Suppressor macrophage treated with lipopolysaccharide for 4 hours (primary cell): ENCODE data around the gene MTNR1A.
"Not testable (repeated sequence)": the region's sequence is repeated elsewhere in the genome, so short reads cannot be mapped to it uniquely, and the experiment has no call there.

Source experiments
- DNase-seq: peaks from one replicate; pipeline ENCODE4 v3.0.0-alpha.2; 2020

The MTNR1A gene

DNA sequence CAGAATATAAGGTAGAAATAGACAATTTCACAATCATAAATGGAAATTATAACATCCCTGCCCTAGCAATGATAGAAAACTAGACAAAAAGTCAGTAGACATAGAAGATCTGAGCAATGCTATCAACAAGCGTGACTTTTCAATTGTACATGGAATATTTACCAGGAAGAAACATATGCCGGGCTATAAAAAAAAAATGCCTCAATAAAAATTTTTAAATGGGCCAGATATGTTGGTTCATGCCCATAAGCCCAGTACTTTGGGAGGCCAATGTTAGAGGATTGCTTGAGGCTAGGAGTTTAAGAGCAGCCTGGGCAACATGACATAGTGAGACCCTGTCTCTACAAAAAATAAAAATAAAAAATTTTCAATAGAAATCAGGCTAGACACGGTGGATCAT, 5.3 kb upstream of the MTNR1A start:
- no peak for DNase-seq

GRCh38 chr4:186557486-186557885, 2.1 kb upstream of the MTNR1A start:
- DNase-seq: no peak

- DNase-seq: no peak
Observed at GRCh38 chr4:186557061-186557460, 1.7 kb upstream of the MTNR1A start.

- DNase-seq: no peak
Observed at GRCh38 chr4:186554539-186554913, 841 bp downstream of the MTNR1A start.

- DNase-seq: no peak
Observed at GRCh38 chr4:186553717-186554116, 1.6 kb downstream of the MTNR1A start.

- DNase-seq: no peak
Observed at GRCh38 chr4:186551849-186552248, 3.5 kb downstream of the MTNR1A start.

- no peak for DNase-seq
Observed at GRCh38 chr4:186545436-186545835, 9.9 kb downstream of the MTNR1A start.

DNA sequence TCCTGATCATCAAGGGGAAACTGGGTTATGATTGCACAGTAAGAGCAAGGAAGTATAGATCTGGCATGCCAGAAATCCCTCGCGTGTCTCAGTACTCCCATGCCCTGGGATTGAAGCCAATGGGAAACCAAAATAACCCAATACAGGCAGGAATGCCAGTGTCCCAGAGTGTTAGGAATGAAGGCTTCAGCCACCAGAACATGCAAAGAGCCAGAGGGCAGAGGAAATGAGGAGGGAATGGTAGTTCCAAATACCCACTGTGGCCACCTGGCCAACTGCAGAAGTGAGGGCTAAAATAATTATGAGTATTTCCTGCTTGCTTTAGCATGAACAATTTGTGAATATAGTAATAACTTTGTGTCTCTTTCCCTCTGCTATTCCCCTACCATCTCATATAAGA, 12.2 kb downstream of the MTNR1A start:
- DNase-seq: no peak

- DNase-seq: no peak
Observed at GRCh38 chr4:186541801-186542200, 13.6 kb downstream of the MTNR1A start.

- DNase-seq: no peak
Observed at GRCh38 chr4:186537843-186538521, 17.4 kb downstream of the MTNR1A start.

DNA sequence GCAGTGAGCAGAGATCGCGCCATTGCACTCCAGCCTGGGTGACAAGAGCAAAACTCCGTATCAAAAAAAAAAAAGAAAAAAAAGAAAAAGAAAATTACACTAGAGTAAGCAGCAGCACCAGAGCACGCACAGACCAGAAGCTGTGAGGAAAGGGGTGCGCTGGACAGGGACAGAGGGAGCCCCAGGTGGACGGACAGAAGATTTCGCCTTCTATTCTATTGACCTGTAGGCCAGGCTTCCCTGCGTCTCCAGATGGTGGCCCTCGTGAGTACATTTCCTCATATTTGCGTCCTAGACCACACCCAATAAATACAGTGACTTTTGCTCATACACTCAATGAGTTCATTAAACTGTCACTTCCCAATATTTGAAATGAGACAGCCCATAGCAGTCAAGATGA, 19.1 kb downstream of the MTNR1A start:
- no peak for DNase-seq

DNA sequence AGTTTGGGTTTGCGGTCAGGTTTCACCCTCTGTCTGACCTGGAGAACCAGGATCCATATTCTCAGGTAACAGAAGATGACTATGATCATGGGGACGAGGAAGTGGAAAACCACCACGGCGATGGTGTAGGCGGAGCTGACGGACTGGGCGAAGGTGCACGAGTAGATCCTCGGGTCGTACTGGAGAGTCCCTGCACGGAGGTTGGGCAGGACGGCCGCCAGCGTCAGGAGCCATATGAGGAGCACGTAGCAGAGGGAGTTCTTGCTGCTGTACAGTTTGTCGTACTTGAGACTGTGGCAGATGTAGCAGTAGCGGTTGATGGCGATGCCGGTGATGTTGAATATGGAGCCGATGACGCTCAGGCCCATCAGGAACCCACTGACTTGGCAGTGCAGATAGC, 21.3 kb downstream of the MTNR1A start:
- no peak for DNase-seq

- not testable (repeated sequence) for DNase-seq
Observed at GRCh38 chr4:186523927-186524326, 31.4 kb downstream of the MTNR1A start.

DNA sequence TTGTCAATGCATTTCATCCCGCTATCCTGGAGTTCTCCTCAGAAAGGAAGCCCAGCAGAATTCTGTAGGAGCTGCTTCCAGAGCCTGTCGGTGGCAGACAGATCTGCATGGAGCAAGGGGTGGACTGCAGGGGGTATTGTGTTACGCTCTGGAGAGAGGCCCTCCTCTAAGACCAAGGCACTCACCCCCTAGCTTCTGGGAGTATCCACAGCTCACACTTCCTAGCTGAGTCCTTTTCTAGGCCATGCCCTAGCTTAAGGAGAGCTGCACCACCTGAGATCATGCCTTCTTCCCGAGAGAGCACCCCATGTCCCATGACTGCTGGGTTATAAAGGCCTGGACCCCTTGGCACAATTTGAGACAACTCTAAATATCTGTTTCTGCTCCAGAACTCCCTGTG, 39.1 kb downstream of the MTNR1A start:
- no peak for DNase-seq

GRCh38 chr4:186514271-186514950, 41.0 kb downstream of the MTNR1A start:
- DNase-seq: no peak

DNA sequence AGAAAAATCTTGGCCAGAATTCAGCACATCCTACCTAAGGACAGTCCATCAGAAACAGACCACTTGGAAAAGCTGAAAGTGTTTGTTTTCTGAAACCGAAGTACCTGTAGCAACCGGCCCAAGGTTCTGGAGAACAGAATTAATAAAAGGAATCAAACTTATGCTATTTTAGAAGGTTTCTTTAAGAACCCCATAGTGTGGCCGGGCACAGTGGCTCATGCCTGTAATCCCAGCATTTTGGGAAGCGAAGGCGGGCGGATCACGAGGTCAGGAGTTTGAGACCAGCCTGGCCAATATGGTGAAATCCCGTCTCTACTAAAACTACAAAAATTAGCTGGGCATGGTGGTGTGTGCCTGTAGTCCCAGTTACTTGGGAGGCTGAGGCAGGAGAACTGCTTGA, 50.6 kb downstream of the MTNR1A start:
- not testable (repeated sequence) for DNase-seq

- no peak for DNase-seq
Observed at GRCh38 chr4:186502231-186502630, 53.1 kb downstream of the MTNR1A start.

- no peak for DNase-seq
Observed at GRCh38 chr4:186501554-186501953, 53.8 kb downstream of the MTNR1A start.

GRCh38 chr4:186500721-186501304, 54.6 kb downstream of the MTNR1A start:
- no peak for DNase-seq

DNA sequence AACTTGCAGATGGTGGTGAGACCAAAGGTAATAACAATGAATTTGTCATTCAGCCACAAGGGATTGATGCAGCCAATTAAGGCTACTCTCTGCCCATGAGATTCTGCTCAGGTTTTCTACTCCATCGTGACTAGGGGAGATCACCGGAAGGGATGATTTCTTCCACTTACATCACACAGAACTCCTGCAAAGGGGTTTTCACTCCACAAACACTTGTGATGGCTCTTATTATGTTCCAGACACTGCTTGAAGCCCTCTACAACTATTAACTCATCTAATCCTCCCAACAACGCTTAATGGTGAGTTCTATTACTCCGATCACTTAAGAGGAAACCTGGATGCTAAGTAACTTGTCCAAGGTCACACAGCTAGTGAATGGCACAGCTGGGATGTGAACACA, 55.9 kb downstream of the MTNR1A start:
- DNase-seq: no peak

DNA sequence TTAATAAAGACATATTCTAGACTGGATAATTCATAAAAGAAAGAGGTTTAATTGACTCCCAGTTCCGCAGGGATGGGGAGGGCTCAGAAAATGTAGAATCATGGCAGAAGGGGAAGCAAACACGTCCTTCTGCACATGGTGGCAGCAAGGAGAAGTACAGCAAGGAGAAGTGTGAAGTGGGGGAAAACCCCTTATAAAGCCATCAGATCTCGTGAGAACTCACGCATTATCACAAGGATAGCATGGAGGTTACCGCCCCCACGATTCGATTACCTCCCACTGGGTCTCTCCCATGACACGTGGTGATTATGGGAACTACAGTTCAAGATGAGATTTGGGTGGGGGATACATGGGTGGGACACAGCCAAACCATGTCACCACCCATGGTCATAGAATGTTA, 58.3 kb downstream of the MTNR1A start:
- DNase-seq: no peak

DNA sequence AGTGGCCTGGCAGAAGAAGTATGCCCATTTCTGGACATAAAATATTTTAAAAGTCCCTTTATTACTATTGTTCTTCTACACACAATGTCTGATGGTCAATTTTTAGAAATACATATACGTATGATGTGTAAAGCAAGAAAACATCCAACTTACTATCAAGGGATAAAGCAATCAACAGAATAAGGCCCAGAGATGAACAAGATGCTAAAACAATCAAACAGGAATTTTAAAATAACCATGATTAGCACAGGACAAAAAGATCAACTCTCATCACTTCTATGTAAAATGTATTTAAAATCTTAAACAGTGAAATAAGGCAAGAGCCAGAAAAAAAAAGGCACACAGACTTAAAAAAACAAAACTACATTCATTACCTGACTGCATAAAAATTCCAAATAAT, 60.9 kb downstream of the MTNR1A start:
- DNase-seq: no peak

GRCh38 chr4:186487726-186488125, 67.6 kb downstream of the MTNR1A start:
- no peak for DNase-seq

DNA sequence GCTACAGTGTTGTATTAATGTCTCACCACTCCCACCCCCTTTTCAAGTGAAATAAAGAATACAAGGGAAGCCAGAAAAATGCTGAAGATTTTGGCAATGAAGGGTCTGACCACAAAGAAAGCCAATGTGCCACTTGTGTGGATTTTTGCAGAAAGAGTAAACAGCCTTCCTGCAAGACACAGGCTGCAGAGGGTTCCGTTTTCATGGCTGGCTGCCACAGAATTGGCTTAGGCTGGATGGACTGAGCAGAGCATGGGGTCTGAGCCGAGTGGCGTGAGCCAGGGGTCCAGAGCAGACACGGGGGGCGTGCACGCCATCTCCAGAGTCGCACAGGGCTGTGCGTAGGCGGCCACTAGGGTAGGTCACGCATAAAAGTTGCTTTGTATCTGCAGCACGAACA, 69.2 kb downstream of the MTNR1A start:
- no peak for DNase-seq
